Adrenal gland (tissue), 5 donors: ENCODE results near the gene METTL1.

Experiments used
- POLR2A ChIP-seq, 2 donors: fragments of 450-650 bp; IDR thresholded peaks; one replicate each; pipeline ENCODE4 v1.6.1; 2017; ENCODE audit warnings: antibody characterized with exemption in 2 of 2, mild to moderate bottlenecking in 2 of 2, moderate library complexity in 1 of 2
- TF ChIP-seq, protein P1 (sequence below), 6 experiments: fragments of 450-650 bp in 4 of 6; fragments of 200-600 bp in 2 of 6; sonication (generic) in 1 of 6; IDR thresholded peaks; 1 replicate in 5 of 6; 2 replicates in 1 of 6; pipeline versions ENCODE4 v1.5.1 to v1.8.0; 2016 to 2021; ENCODE audit warnings: antibody characterized with exemption in 6 of 6, mild to moderate bottlenecking in 2 of 6, moderate library complexity in 1 of 6
- donor health status: DM: no; HTN: no; CAD: no.

DNA sequence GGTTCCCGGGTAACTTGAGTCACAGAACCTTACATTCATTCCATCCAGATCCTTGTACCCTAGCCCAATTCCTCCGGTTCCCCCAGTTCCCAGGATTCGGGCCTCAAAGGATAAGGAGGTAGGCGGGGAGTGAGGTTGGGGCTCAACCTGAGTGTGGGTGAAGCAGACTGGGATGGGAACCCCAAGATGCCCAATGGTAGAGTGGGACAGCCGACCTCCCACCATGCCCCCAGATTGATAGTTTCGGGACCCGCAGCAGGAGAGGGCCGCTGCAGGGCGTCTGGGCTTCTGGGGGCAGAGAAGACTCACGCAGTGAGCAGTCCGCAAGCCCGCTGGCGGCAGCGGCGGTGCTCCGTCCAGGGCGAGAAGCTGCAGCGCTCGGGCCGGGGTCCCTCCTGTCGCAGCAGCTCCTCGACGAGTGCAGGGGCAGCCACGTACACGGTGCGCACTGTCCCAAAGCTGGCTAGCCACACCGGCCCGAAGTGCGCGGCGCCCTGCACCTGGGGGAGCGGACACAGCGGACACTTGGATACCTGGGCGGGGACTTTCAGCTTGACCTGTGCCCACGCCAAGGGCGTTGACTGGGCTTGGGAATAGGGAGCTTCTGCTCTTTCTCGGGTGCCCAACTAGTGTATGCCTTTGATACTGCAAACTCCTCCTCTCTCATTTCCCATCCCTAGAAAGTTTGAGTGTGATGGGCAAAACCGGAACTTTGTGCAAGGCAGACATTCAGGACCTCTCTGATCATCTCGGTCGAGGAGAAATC, 6.0 kb downstream of the METTL1 start:
- no peak for TF ChIP-seq POLR2A (IDR thresholded peaks at IDR 0.05)
- TF ChIP-seq, protein P1, sequence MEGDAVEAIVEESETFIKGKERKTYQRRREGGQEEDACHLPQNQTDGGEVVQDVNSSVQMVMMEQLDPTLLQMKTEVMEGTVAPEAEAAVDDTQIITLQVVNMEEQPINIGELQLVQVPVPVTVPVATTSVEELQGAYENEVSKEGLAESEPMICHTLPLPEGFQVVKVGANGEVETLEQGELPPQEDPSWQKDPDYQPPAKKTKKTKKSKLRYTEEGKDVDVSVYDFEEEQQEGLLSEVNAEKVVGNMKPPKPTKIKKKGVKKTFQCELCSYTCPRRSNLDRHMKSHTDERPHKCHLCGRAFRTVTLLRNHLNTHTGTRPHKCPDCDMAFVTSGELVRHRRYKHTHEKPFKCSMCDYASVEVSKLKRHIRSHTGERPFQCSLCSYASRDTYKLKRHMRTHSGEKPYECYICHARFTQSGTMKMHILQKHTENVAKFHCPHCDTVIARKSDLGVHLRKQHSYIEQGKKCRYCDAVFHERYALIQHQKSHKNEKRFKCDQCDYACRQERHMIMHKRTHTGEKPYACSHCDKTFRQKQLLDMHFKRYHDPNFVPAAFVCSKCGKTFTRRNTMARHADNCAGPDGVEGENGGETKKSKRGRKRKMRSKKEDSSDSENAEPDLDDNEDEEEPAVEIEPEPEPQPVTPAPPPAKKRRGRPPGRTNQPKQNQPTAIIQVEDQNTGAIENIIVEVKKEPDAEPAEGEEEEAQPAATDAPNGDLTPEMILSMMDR (IDR thresholded peaks at IDR 0.05), result no peak
